HG03558 (cell line): ENCODE results near the gene CLRN1.
"Not testable (repeated sequence)": the region's sequence is repeated elsewhere in the genome, so short reads cannot be mapped to it uniquely, and the experiment has no call there.

ENCODE experiments used
- ATAC-seq: cut with Tn5 transposase; IDR thresholded peaks from one replicate; pipeline ENCODE4 v1.9.1; 2021; ENCODE audit warnings: moderate number of reproducible peaks; ENCODE audit not compliant: unreplicated experiment; ENCODE audit errors: extremely low read depth

CLRN1 gene

GRCh38 chr3:150972366-150973071 is at the start of gene CLRN1:
Gene CLRN1 (minus strand): TSS chr3:150972727. CDS start chr3:150972708, 19 bp downstream.
- no peak for ATAC-seq

DNA sequence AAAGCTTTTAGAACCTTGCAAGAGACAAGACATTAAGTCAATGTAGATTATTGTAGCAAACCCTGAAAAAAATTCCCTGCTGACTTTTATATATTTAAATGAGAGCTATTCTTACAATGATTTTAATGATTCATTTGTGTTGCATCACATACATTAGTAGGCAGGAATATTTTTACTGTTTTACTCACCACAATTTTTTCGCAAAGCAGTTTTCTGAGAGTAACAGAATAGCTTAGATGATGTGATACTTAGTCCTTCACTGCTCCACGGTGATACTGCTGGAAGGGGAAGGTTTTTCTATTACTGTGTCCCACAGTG is 43.9 kb upstream of the CLRN1 start:
- no peak for ATAC-seq

GRCh38 chr3:151015767-151016477 is 43.4 kb upstream of the CLRN1 start:
- ATAC-seq, result no peak

DNA sequence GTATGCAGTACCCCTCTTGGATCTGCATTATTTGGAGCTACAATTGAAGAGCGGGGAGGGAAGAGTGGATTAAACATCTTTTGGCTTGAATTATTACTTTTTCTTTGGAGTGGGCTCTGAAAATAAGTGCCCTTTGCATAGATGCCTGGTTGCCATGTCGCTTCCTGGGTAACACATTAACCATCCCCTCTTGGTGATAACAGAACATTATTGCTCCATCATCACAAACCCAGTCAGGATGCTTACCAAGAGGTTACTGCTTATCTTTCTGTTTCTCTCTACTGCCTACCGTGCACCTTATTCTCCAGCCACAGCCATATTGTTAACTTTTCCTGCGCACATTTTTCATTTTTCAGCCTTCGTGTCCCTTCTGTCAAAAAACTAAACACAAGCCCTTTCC is 42.7 kb upstream of the CLRN1 start:
- ATAC-seq, result no peak

GRCh38 chr3:151014501-151015018 is 42.0 kb upstream of the CLRN1 start:
- no peak for ATAC-seq

DNA sequence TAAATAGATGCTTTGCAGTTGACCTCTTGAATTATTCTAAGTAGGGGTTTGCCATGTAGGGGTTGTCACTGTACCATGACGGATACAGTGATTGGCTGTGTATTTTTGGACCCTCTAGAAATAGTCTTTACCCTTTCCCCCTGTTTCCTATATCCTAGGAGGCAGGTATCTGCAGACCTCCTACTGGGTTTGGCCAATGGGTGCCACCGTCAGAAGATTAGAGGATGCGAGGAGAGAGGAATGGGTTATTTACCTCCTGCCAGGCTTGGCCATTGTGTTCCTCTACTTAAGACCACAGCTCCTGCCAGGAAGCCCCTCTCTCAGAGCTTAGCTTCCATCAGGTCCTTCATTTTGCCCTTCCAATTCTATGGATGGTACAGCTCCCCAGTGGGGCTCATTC is 40.2 kb upstream of the CLRN1 start:
- no peak for ATAC-seq

GRCh38 chr3:151011427-151011826 is 38.9 kb upstream of the CLRN1 start:
- no peak for ATAC-seq

- ATAC-seq, result no peak
Observed at GRCh38 chr3:151009981-151010380, 37.5 kb upstream of the CLRN1 start.

DNA sequence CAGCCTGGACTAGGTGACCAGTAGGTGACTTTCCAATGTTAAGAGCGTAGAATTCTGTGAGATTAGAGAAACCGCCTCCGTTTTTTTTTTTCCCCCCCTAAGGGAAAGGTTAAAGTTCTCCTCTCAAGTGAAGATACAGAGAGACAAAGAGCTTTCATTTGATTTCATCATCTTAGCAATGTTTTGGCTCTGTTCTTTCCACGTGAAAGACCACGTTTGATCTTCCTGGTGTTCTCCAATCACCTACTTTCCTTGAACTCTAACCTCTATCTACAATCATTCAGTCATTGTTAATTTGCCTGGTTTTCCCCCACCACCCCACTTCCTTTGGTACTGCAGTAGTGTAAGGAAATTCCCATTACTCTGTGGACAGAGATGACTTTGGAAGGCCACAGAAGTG is 36.9 kb upstream of the CLRN1 start:
- no peak for ATAC-seq

- no peak for ATAC-seq
Observed at GRCh38 chr3:151008699-151009098, 36.2 kb upstream of the CLRN1 start.

DNA sequence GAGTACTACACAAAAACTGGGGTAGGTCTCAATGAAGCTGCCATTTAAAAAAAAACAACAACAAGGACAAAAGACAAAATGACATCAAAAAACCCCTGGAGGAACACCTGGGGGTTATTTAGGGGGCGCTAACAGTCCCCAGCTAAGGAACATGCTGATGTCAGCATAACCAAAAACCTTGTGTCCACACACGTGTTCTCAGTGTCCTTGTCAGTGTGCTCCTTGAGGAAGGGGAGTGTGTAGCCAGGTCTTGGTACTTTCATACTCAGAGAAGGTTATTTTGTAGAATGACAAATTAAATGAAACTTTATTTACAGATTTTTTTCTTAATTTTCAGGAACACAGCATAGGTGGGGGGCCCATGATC is 31.2 kb upstream of the CLRN1 start:
- ATAC-seq, result no peak

GRCh38 chr3:151003029-151003767 is 30.7 kb upstream of the CLRN1 start:
- no peak for ATAC-seq

GRCh38 chr3:151002003-151002981 is 29.8 kb upstream of the CLRN1 start:
- no peak for ATAC-seq

- no peak for ATAC-seq
Observed at GRCh38 chr3:150998996-150999395, 26.5 kb upstream of the CLRN1 start.

DNA sequence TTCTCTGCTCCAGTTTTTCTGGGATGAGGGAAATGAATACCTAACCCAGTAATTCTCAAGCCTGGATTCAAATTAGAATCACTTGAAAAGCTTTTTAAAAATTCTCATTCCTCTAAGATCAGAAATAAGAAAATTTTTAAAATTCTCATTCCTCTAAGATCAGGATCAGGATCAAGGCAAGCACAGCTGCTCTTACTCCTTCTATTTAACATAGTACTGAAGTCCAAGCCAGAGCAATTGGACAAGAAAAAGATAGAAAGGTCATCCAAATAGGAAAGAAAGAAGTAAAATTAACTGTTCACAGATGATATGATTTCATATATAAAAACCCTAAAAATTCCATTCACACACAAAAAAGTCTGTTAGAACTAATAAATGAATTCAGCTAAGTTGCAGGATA is 24.2 kb upstream of the CLRN1 start:
- ATAC-seq, result no peak

DNA sequence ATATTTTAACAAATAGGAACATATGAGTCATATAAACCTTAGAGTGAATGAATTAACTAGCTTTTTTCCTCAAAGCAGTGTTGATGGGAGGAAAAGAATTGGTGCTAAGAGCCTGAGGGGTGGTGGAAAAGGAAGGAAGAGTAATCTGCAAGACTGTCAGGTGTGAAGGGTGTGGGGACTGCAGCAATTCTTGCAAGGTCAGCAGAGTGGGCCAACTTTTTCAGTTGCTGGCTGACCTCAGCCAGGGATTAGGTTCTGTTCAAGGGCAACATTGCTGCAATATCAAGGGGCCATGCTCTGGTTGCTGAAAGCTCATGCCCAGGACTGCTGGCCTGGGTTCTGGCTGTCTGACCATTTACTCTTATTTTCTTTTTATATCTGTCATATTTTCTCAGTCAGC is 23.0 kb upstream of the CLRN1 start:
- ATAC-seq, result no peak

DNA sequence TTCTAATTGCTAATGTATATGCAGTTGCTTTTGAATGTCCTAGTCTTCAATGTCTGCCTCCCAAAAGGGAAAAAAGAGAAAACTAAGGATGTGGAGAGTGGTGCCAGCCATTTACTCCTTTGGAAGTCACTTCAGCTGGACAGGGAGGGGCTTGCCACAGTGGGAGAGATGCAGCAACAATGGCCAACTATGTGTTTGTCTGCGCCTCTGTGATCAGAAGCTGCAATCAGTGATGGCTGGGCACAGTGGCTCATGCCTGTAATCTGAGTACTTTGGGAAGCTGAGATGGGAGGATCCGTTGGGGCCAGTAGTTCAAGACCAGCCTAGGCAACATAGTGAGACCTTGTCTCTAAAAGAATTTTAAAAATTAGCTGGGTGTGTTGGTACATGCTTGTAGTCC is 16.7 kb upstream of the CLRN1 start:
- no peak for ATAC-seq

DNA sequence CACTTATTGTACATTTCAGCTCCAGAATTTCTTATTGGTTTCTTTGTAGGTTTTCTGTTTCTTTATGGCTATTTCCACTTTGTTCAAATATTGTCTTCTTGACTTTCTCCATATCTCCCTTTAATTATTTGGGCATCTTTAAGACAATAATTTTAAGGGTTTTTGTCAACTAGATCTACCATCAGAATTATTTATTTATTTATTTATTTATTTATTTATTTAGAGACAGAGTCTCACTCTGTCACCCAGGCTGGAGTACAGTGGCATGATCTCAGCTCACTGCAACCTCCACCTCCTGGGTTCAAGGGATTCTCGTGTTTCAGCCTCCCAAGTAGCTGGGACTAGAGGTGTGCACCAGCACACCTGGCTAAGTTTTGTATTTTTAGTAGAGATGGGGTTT is 15.9 kb upstream of the CLRN1 start:
- not testable (repeated sequence) for ATAC-seq

DNA sequence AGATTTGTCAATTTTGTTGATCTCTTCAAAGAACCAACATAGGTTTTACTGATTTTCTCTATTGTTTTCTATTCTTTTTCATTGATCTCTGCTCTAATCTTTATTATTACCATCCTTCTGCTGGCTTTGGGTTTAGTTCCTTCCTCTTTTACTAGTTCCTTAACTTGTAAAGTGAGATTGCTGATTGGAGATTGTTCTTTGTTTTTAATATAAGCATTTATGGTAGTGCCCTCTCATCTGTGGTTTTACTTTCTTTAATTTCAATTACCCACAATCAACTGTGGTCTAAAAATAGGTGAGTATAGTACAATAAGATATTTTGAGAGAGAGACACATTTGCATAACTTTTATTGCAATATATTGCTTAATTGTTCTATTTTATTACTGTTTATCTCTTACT is 13.2 kb upstream of the CLRN1 start:
- ATAC-seq, result no peak

DNA sequence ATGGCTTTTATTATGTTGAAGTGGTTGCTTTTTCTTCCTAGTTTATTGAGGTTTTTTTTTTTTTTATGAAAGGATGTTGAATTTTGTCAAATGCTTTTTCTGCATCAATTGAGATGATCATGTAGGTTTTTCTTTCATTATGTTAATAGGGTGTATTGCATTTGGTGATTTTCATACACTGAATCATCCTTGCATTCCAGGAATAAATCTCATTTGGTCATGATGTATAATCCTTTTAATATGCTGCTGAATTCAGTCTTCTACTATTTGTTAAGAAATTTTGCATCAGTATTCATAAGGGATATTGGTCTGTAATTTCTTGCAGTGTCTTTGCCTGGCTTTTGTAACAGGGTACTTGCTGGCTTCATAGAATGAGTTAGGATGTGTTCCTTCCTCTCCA is 11.5 kb upstream of the CLRN1 start:
- ATAC-seq, result no peak
